SKM-1 treated with dmso at 0.1 percent for 144 hours (cell line): Measurements from ENCODE around the gene REXO1.
"Not testable (repeated sequence)": the region's sequence is repeated elsewhere in the genome, so short reads cannot be mapped to it uniquely, and the experiment has no call there.

Source experiments
- DNase-seq: peaks from one replicate; lab custom pipeline; 2025; ENCODE audit not compliant: unreplicated experiment; lab: John Stamatoyannopoulos, UW

REXO1 gene

DNA sequence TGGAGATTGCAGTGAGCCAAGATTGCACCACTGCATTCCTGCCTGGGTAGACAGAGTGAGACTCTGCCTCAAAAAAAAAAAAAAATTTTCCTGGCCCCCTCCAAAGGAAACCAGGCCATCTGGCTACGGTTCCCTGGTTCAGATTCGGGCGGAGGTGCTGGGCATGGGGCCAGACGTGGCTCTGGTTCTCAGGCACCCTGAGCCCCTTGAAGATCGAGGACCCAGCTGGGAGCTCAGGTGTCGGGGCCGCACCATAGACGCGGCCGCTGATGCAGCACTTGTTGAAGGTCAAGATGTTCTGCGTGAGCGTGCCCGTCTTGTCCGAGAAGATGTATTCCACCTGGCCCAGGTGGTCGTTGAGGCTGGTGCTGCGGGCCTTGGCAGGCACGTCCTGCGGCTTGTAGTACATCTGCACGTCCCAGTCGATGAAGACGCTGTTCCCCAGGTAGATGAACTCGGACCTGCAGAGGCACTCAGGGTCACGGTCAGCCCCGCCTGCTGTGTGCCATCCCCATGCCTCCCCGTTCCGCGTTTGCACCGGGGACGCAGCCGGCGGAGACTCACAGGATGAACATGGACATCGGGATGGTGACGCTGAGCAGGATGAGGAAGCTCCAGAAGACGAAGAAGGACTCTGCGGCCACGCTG lies 48.5 kb downstream of the REXO1 start:
- DNase-seq = no peak

- not testable (repeated sequence) for DNase-seq
Measured at GRCh38 chr19:1797313-1797712, 51.0 kb downstream of the REXO1 start.

GRCh38 chr19:1796395-1797142 lies 51.7 kb downstream of the REXO1 start:
- DNase-seq = no peak

- no peak for DNase-seq
Measured at GRCh38 chr19:1794424-1795172, 53.7 kb downstream of the REXO1 start.

GRCh38 chr19:1791879-1792278 lies 56.4 kb downstream of the REXO1 start:
- DNase-seq = no peak

- DNase-seq = no peak
Measured at GRCh38 chr19:1790054-1790792, 58.1 kb downstream of the REXO1 start.

DNA sequence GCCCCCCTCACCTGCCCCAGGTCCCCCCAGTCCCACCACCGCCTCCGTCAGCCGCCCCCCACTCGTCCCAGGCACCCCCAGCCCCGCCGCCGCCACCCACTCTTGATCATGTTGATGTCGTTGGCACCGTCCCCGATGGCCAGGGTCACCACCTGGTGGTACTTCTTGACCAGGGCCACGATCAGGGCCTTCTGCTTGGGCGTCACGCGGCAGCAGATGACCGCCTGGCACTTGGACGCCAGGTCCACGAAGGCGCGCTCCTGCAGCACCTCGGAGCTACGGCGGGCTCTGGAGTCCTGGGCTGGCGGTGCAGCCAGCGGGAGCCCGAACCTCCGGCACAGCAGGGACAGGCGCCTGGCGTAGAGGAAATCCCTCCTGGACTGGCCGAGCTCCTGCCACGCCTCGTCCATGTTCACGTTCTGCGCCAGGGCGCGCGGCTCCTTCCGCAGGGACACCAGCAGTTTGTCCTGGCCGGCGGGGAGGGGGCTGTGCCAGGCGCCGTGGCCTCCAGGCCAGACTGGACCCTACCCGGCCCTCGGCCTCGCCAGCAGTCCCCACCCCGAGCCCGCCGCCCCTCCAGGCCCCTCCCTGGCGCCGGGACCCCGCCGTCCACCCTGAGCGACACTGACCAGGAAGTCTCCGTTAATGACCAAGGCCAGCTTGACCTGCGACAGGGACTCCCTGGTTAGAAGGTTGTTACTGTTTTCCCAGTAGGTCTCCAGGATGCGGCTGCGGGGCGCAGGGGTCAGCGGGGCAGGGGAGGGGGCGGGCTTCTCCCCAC lies 58.8 kb downstream of the REXO1 start:
- no peak for DNase-seq

DNA sequence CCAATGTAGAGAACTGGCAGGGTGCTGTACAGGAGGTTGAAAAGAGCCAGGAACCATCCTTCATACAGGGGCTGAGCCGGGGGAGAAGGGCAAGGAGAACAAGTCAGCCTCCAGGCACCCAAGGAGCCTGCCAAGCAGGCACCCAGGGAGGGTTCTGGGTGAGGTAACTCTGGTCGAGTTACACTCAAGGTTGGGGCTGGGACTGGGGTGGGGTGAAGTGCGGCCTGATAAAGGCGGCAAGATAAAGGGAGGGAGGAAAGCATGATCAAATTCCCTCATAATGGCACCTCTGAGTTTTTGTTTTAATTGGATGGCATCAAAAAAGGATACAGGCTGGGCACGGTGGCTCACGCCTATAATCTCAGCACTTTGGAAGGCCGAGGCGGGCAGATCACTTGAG lies 61.2 kb downstream of the REXO1 start:
- no peak for DNase-seq

DNA sequence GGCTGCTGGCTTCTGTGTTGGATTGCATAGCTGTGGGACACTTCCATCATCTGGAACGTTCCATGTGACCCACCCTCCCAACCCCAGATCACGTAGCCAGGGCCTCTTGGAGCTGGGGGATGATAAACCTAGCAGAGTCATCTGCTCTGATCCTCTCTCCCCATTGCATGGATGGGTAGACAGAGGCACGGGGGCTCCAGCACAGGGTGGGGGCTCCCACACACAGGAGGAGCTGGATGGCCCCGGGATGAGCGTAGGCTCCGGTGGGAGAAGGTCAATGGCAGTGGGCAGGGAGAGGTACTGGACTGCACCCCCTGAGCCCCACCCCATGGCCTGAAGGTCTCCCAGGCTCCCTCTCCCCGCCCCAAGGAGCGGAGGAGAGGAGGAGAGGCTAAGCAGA lies 61.6 kb downstream of the REXO1 start:
- DNase-seq = no peak

DNA sequence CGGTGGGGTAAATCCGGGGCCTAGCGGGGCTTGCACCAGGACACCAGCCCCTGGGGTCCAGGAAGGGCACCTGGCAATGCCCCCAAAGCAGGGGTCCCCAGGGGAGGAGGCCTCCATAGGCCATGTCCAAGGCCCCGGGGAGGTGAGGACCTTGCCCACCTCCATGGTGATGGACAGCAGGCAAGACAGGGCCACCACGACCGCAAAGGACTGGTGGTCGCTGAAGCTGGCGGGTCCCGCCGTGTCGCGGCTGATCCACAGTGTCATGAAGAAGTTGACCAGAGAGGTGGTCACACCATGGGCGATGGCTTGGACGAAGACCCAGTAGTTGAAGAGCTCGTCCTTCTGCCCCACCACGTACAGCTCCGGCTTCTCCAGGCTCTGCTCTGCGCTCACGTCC lies 63.0 kb downstream of the REXO1 start:
- no peak for DNase-seq

- DNase-seq = peak; percentile 25
Measured at GRCh38 chr19:1783874-1784273, 64.4 kb downstream of the REXO1 start.

DNA sequence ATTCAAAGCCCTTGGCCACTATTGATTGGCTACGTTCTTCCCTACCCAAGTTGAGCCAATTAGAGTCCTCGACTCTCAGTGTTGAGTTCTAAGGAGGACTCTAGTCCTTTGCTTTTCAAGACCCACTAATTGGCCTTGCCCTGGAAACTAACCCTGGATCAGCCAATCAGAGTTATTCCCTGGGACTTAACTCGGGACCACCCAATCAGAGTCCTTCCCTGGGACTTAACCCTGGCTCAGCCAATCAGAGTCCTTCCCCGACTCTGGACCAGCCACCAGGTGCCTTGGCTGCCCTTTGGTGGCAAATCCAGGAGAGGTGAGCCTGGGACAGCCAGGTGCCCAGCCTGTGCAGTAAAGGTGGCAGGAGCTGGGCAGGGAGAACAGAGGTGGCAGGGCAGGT lies 64.9 kb downstream of the REXO1 start:
- DNase-seq = no peak

DNA sequence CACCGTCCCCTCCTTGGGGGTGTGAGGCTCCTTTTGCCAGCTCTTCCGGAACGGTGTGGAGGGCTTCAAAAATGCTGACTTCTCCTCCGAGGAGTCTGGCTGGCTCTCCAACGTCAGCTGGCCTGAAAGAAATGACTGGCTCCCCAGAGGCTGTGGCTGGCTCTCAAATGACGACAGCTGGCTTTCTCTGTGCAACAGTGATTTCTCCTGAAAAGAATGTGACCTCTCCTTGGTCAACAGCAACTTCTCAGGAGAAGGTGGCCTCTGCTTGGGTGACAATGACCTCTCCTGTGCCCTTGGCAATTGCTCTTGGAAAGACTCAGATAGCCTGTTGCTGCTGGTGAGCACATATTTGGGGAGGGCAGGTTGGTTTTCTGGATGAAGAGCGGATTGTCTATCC lies 65.8 kb downstream of the REXO1 start:
- no peak for DNase-seq

GRCh38 chr19:1780272-1780958 lies 67.9 kb downstream of the REXO1 start:
- no peak for DNase-seq

DNA sequence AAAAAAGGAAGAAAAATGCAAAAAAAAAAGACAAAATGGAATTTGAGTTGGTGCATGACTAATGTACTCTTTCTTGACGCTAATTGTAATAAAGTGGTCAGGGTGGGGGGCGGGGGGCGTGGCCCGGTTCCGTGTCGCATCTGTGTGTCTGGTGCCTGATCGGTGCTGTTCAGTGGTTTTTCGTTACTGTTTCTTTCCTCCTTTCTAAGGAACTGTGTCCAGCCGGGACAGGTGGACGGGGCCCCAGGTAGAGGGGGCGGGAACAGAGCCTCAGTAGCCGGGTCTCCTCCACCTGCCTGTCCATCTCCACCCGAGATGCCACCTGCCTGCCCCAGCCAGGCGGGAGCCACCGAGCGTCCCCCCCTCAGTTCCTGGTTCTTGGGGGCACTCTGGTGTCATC lies 68.7 kb downstream of the REXO1 start:
- DNase-seq = no peak

DNA sequence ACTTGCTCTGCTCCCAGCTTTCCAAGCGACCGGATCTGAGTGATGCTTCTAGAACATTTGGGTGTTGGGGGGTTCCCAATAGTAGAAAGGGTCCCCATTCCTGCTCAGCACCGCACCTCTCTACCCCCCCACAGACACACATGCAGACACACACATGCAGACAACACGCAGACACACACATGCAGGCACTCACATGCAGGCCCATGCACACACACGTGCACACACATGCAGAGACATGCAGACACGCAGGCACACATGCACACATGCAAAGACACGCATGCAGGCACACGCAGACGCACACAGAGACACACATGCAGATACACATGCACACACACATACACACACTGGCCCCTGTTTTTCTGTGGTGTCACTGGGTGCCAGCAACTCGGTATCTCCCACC lies 71.1 kb downstream of the REXO1 start:
- no peak for DNase-seq

- DNase-seq = no peak
Measured at GRCh38 chr19:1776606-1777147, 71.6 kb downstream of the REXO1 start.

GRCh38 chr19:1775951-1776605 lies 72.2 kb downstream of the REXO1 start:
- no peak for DNase-seq
